ENCODE results near the gene CCL15.

CCL15 gene

DNA sequence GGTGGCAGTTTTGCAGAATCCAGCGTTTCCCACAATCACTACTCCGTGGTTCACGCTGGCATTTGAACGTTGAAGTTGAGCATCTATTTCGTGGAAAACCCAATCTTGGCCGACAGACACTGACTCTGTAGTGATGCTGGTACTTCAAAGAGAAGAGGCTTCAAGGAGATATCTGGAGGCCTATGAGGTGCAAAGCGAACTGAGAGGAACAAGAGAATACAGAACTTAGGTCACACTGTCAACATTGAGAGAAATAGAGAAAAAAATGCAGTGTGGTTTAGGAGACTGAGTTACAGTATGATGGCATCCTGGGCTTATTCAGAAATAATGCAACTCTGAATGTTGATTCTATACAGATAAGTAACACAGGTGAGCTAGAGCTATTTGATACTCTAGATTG lies 36.1 kb downstream of the CCL15 start:
- H3K27ac ChIP-seq: no peak overlapping the region
- TF ChIP-seq, protein P1, sequence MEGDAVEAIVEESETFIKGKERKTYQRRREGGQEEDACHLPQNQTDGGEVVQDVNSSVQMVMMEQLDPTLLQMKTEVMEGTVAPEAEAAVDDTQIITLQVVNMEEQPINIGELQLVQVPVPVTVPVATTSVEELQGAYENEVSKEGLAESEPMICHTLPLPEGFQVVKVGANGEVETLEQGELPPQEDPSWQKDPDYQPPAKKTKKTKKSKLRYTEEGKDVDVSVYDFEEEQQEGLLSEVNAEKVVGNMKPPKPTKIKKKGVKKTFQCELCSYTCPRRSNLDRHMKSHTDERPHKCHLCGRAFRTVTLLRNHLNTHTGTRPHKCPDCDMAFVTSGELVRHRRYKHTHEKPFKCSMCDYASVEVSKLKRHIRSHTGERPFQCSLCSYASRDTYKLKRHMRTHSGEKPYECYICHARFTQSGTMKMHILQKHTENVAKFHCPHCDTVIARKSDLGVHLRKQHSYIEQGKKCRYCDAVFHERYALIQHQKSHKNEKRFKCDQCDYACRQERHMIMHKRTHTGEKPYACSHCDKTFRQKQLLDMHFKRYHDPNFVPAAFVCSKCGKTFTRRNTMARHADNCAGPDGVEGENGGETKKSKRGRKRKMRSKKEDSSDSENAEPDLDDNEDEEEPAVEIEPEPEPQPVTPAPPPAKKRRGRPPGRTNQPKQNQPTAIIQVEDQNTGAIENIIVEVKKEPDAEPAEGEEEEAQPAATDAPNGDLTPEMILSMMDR (conservative IDR thresholded peaks at IDR 0.05): no peak

DNA sequence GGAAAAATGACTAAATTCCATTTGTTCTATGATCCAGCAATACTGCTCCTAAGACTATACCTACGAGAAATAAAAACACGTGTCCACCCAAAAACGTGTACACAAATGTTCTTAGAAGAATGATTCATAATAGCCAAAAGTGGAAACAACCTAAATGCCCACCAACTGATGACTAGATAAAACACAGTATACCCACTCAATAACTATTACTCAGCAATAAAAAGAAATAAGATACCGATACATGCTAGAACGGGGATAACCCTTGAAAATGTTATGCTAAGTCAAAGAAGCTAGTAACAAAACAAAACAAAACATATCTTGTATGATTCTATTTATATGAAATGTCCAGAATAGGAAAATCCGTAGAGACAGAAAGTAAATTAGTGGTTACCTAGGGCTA lies 37.7 kb downstream of the CCL15 start:
- TF ChIP-seq, protein P1 (conservative IDR thresholded peaks at IDR 0.05): no peak
- H3K27ac ChIP-seq: no peak overlapping the region

DNA sequence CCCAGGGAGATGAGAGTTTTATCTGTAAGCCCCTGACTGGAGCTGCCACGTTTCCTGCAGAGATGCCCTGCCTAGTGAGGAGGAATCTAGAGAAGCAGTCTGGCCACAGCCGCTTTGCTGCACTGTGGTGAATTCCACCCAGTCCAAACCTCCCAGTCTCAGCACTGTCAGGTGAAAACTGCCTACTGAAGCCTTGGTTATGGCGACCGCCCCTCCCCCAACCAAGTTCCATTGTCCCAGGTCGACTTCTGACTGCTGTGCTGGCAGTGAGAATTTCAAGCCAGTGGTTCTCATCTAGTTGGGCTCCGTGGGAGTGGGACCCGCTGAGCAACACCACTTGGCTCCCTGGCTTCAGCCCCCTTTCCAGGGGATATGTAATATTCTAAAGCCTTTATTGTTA lies 47.6 kb downstream of the CCL15 start:
- TF ChIP-seq, protein P1 (conservative IDR thresholded peaks at IDR 0.05): no peak
- no peak overlapping the region for H3K27ac ChIP-seq

DNA sequence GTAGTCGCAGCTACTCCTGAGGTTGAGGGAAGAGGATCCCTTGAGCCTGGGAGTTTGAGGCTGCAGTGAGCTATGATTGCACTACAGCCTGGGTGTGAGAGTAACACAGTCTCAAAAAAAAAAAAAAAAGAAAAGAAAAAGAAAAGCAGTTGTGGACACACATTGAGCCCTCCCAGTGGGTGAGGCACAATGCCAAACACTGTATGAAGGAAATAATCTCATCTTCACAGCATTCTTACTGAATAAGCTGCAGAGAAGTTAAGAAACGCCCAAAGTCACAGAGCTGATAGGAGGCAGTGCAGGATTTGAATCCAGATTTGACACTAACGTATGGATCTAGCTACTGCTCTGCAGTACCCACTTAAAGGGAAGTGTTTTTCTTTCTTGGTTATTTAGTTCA lies 52.0 kb downstream of the CCL15 start:
- TF ChIP-seq, protein P1 (conservative IDR thresholded peaks at IDR 0.05): no peak
- H3K27ac ChIP-seq: no peak overlapping the region

DNA sequence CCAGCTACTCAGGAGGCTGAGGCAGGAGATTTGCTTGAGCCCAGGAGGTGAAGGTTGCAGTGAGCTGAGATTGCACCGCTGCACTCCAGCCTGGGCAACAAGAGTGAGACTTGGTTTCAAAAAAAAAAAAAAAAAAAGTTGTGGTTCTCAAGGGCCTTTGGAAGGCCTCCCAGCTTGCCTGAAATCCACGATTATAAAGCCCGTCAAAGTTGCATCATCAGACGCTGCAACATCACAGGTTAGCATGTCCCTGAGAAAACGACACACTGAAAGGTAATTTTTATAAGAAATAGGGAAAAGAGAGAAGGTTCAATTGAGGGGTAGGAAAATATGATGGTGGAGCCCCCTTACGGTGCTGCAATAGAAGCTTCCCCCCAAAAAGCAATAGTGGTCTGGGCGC lies 53.3 kb downstream of the CCL15 start:
- H3K27ac ChIP-seq: no peak overlapping the region
- TF ChIP-seq, protein P1 (conservative IDR thresholded peaks at IDR 0.05): no peak

All from VCaP (cell line).